ENCODE data around the gene TOR3A.

DNA sequence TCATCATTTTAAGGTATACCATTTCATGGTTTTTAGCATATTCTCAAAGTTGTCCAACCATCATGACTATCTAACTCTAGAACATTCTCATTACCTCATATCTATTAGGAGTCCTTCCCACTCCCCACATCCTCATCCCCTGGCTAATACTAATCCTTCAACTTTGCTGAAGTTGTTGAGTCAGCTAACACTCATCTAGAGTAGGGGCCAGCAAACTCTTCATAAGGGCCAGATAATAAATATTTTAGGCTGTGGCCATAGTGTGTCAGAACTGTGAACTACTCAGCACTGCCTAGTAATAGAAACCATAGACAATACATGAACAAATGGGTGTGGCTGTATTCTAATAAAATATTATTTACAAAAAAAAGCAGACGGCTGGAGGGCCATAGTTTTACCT, 43.0 kb downstream of the TOR3A start:
- TF ChIP-seq REST (IDR thresholded peaks at IDR 0.05; ENCODE audit: insufficient read depth in 1 of 2, low read depth in 2 of 2, low read length in 1 of 2) (no peak), CTCF (IDR thresholded peaks at IDR 0.05) (no peak), POLR2AphosphoS5 (IDR thresholded peaks at IDR 0.05; ENCODE audit: low read depth, low read length) (no peak), SIN3A (IDR thresholded peaks at IDR 0.05; ENCODE audit: borderline replicate concordance, insufficient read depth, low read depth, low read length) (no peak)
